Adrenal gland (tissue), 5 donors: ENCODE measurements around the gene APLN.

Experiments used
- CTCF ChIP-seq, 6 experiments: fragments of 450-650 bp in 4 of 6; fragments of 200-600 bp in 2 of 6; sonication (generic) in 1 of 6; IDR thresholded peaks; 1 replicate in 5 of 6; 2 replicates in 1 of 6; pipeline versions ENCODE4 v1.5.1 to v1.8.0; 2016 to 2021; ENCODE audit warnings: antibody characterized with exemption in 6 of 6, mild to moderate bottlenecking in 2 of 6, moderate library complexity in 1 of 6
- POLR2A ChIP-seq, 2 donors: fragments of 450-650 bp; IDR thresholded peaks; one replicate each; pipeline ENCODE4 v1.6.1; 2017; ENCODE audit warnings: antibody characterized with exemption in 2 of 2, mild to moderate bottlenecking in 2 of 2, moderate library complexity in 1 of 2
- donor health status: DM: no; HTN: no; CAD: no.

- TF ChIP-seq CTCF (IDR thresholded peaks at IDR 0.05) (no peak), POLR2A (IDR thresholded peaks at IDR 0.05) (no peak)
Measured at GRCh38 chrX:129614481-129615255, 40.1 kb downstream of the APLN start.
